Measurements from ENCODE around the gene NATD1. TPM values are rescaled to one million over a fixed set of nuclear protein-coding genes. Genes with fewer than 3 reads are reported as not detected.

NATD1 gene
- total RNA-seq, 4 donors from 2014 or later = 12.3 to 26.2 (median 18.1) TPM

- H3K9me3 ChIP-seq = no peaks in the 10 kb centered on the region
- intact Hi-C loops (cut with DNase I) = loop anchor here (2.0 to 10.0 kb wide), 4 partner anchors 26 to 218 kb away; partner anchors contain the start of gene DHRS7B
- WGBS = 39% methylated on average over 4 of the region's 12 CpGs
- H3K36me3 ChIP-seq = peaks cover 0 to 4% (median 0%) of the 10 kb centered on the region in 4 donors
- H3K27me3 ChIP-seq = no peaks in the 10 kb centered on the region
- peaks cover 42 to 51% (median 46%) of the 10 kb centered on the region in 4 donors for H3K4me1 ChIP-seq
- H3K27ac ChIP-seq (replicated peaks in 1 of 4) = peak overlapping the region; percentile 64 to 79 (median 77)
- TF ChIP-seq EP300 (IDR thresholded peaks at IDR 0.05) = no peak
- TF ChIP-seq POLR2AphosphoS5 (IDR thresholded peaks at IDR 0.05) = no peak
- no peak for TF ChIP-seq POLR2A (IDR thresholded peaks at IDR 0.05; ENCODE audit: low read depth)
- TF ChIP-seq CTCF (IDR thresholded peaks at IDR 0.05) = no peak
- no peak for DNase-seq (ENCODE audit: extremely low spot score)
- H3K4me3 ChIP-seq = peak overlapping the region; percentile 63 to 90 (median 75)
Observed at GRCh38 chr17:21252289-21252795, 868 bp downstream of the NATD1 start.

GRCh38 chr17:21251337-21252010 lies 1.7 kb downstream of the NATD1 start:
- H3K4me3 ChIP-seq = peak overlapping the region in 3 of 4 donors; percentile 63 to 90 (median 70)

GRCh38 chr17:21250854-21251253 lies 2.4 kb downstream of the NATD1 start:
- no peak overlapping the region for H3K4me3 ChIP-seq

More at GRCh38 chr17:21251337-21252010, 1.7 kb downstream of the NATD1 start:
- DNase-seq (ENCODE audit: extremely low spot score) = no peak
- Histone ChIP-seq H3K36me3 (peaks cover 0 to 4% (median 0%) of the 10 kb centered on the region in 4 donors), H3K4me1 (peaks cover 42 to 51% (median 47%) of the 10 kb centered on the region in 4 donors), H3K9me3 (no peaks in the 10 kb centered on the region), H3K27me3 (no peaks in the 10 kb centered on the region), H3K27ac (replicated peaks in 1 of 4) (peak overlapping the region in 2 of 4 donors; percentile 23 to 64)
- 84% methylated on average over 7 of the region's 15 CpGs for WGBS
- intact Hi-C loops (cut with DNase I) = loop anchor here (2.0 to 10.0 kb wide), 4 partner anchors 27 to 217 kb away; partner anchors contain the start of gene DHRS7B
- TF ChIP-seq POLR2AphosphoS5 (IDR thresholded peaks at IDR 0.05) = no peak
- no peak for TF ChIP-seq POLR2A (IDR thresholded peaks at IDR 0.05; ENCODE audit: low read depth)
- no peak for TF ChIP-seq CTCF (IDR thresholded peaks at IDR 0.05)
- no peak for TF ChIP-seq EP300 (IDR thresholded peaks at IDR 0.05)

More at GRCh38 chr17:21250854-21251253, 2.4 kb downstream of the NATD1 start:
- 66% methylated on average over 4 of the region's 4 CpGs for WGBS
- Histone ChIP-seq H3K9me3 (no peaks in the 10 kb centered on the region), H3K36me3 (peaks cover 0 to 4% (median 0%) of the 10 kb centered on the region in 4 donors), H3K27ac (replicated peaks in 1 of 4) (peak overlapping the region in 1 of 4 donors; percentile 23), H3K27me3 (no peaks in the 10 kb centered on the region), H3K4me1 (peaks cover 42 to 53% (median 49%) of the 10 kb centered on the region in 4 donors)
- no peak for DNase-seq (ENCODE audit: extremely low spot score)
- TF ChIP-seq POLR2AphosphoS5 (IDR thresholded peaks at IDR 0.05) (no peak), EP300 (IDR thresholded peaks at IDR 0.05) (no peak), POLR2A (IDR thresholded peaks at IDR 0.05; ENCODE audit: low read depth) (no peak), CTCF (IDR thresholded peaks at IDR 0.05) (no peak)
- intact Hi-C loops (cut with DNase I) = loop anchor here (5.0 to 10.0 kb wide), 2 partner anchors 124 to 216 kb away; partner anchors contain the start of gene DHRS7B
